Calu3 (cell line): Measurements from ENCODE around the gene GOLGA6B. TPM values are rescaled to one million over a fixed set of nuclear protein-coding genes. Genes with fewer than 3 reads are reported as not detected.

Experiments used
- BruUV-seq: library from RNA; stranded (reverse); fragments of 400-500 nt; replicated peaks from 2 replicates; lab custom pipeline; 2021; lab: Mats Ljungman, UMichigan
- CTCF ChIA-PET: fragments of 300-600 bp; sonication (Branson Sonifier 250); formaldehyde crosslinking; loops from one replicate; lab custom pipeline; 2022; ENCODE audit warnings: antibody characterized with exemption; lab: Charles Lee
- DNase-seq: peaks from one replicate; pipeline ENCODE4 v3.0.0; 2022
- H3K27ac Mint-ChIP-seq: one replicate; pipeline ENCODE4 v1.8.0; 2022; ENCODE audit warnings: mixed read lengths; ENCODE audit not compliant: unreplicated experiment
- H3K27me3 Mint-ChIP-seq: one replicate; pipeline ENCODE4 v1.8.0; 2022; ENCODE audit warnings: mixed read lengths; ENCODE audit not compliant: unreplicated experiment
- H3K36me3 Mint-ChIP-seq: one replicate; pipeline ENCODE4 v1.8.0; 2022; ENCODE audit warnings: mild to moderate bottlenecking, moderate library complexity, mixed read lengths; ENCODE audit not compliant: insufficient read depth, unreplicated experiment
- H3K4me1 Mint-ChIP-seq: one replicate; pipeline ENCODE4 v1.8.0; 2022; ENCODE audit warnings: mild to moderate bottlenecking, low read depth, mixed read lengths; ENCODE audit not compliant: unreplicated experiment
- H3K4me3 Mint-ChIP-seq: one replicate; pipeline ENCODE4 v1.8.0; 2022; ENCODE audit warnings: mild to moderate bottlenecking, low read depth, moderate library complexity, mixed read lengths; ENCODE audit not compliant: unreplicated experiment
- H3K9me3 Mint-ChIP-seq: one replicate; pipeline ENCODE4 v1.8.0; 2022; ENCODE audit warnings: low read depth, mixed read lengths; ENCODE audit not compliant: unreplicated experiment
- CTCF ChIP-seq: fragments of 200-600 bp; IDR thresholded peaks from one replicate; pipeline ENCODE4 v1.8.0; 2022; ENCODE audit warnings: antibody characterized with exemption; ENCODE audit not compliant: unreplicated experiment
- intact Hi-C: fragments of 100-400 bp; cut with micrococcal nuclease; formaldehyde crosslinking; loops from one replicate; pipeline ENCODE4 v1.10.0; 2022; ENCODE audit not compliant: unreplicated experiment
- total RNA-seq: library from RNA; stranded (reverse); gene quantifications from 2 replicates; pipeline ENCODE4 v1.2.3, GENCODE V29; 2022

Gene GOLGA6B
- total RNA-seq, 1 experiment from 2014 or later = not detected

- intact Hi-C loops = no loop called here
- peak; percentile 94 for DNase-seq
- Mint-ChIP-seq H3K9me3 (no peaks in the 10 kb centered on the region), H3K27ac (peak within 1 kb of the TSS; percentile 94), H3K27me3 (no peaks in the 10 kb centered on the region), H3K36me3 (peaks cover 19% of the 10 kb centered on the region), H3K4me1 (peaks cover 8% of the 10 kb centered on the region), H3K4me3 (peak within 1 kb of the TSS; percentile 94)
- no peak for TF ChIP-seq CTCF
- CTCF ChIA-PET = interaction anchor here (0.5 to 1.5 kb wide), 3 partner anchors 12 to 929 kb away, joined by 4 to 9 read pairs (median 5); no protein-coding TSS in a partner anchor
- BruUV-seq = TSS peak; percentile 84
These were observed 31.7 kb downstream of the GOLGA6B start, which contains the start of the genes BBS4 and HIGD2B for GRCh38 chr15:72685925-72686794. BBS4 (plus strand) TSS chr15:72686207; CDS start chr15:72686228, 21 bp downstream. HIGD2B (minus strand) TSS chr15:72686182; CDS start chr15:72676374, 9,808 bp downstream.

GRCh38 chr15:72688697-72689096, 34.2 kb downstream of the GOLGA6B start:
- no TSS peak for BruUV-seq
- CTCF ChIA-PET = no interaction called here
- intact Hi-C loops = no loop called here
- no peaks in the 10 kb centered on the region for H3K27me3 Mint-ChIP-seq
- no peaks in the 10 kb centered on the region for H3K9me3 Mint-ChIP-seq
- H3K36me3 Mint-ChIP-seq = peaks cover 24% of the 10 kb centered on the region
- DNase-seq = no peak
- H3K4me1 Mint-ChIP-seq = peaks cover 8% of the 10 kb centered on the region
- no peak overlapping the region for H3K4me3 Mint-ChIP-seq
- H3K27ac Mint-ChIP-seq = no peak overlapping the region
- no peak for TF ChIP-seq CTCF

GRCh38 chr15:72690938-72691337, 36.4 kb downstream of the GOLGA6B start:
- TF ChIP-seq CTCF = no peak
- CTCF ChIA-PET = no interaction called here
- H3K27ac Mint-ChIP-seq = no peak overlapping the region
- H3K9me3 Mint-ChIP-seq = no peaks in the 10 kb centered on the region
- H3K4me3 Mint-ChIP-seq = no peak overlapping the region
- BruUV-seq = no TSS peak
- peaks cover 14% of the 10 kb centered on the region for H3K36me3 Mint-ChIP-seq
- H3K27me3 Mint-ChIP-seq = no peaks in the 10 kb centered on the region
- intact Hi-C loops = no loop called here
- no peaks in the 10 kb centered on the region for H3K4me1 Mint-ChIP-seq
- DNase-seq = no peak

- intact Hi-C loops = no loop called here
- no peak overlapping the region for H3K27ac Mint-ChIP-seq
- CTCF ChIA-PET = interaction anchor here (1.0 kb wide), 1 partner anchor 8 kb away, joined by 3 read pairs; no protein-coding TSS in a partner anchor
- no TSS peak for BruUV-seq
- no peak overlapping the region for H3K4me3 Mint-ChIP-seq
- no peaks in the 10 kb centered on the region for H3K4me1 Mint-ChIP-seq
- no peaks in the 10 kb centered on the region for H3K36me3 Mint-ChIP-seq
- no peaks in the 10 kb centered on the region for H3K27me3 Mint-ChIP-seq
- no peak for TF ChIP-seq CTCF
- no peak for DNase-seq
- H3K9me3 Mint-ChIP-seq = no peaks in the 10 kb centered on the region
These were observed 44.4 kb downstream of the GOLGA6B start for GRCh38 chr15:72698938-72699337.
